Epithelial cell of prostate (primary cell): ENCODE measurements around the gene TTI1.
A peak's percentile ranks its signal among the peaks of the same experiment; 100 is the strongest.

Experiments
- DNase-seq: peaks from one replicate; pipeline ENCODE4 v3.0.0-alpha.2; 2011; ENCODE audit warnings: low read depth, low spot score
- H3K27ac ChIP-seq: fragments of 450-650 bp; 2 replicates; pipeline ENCODE4 v1.5.1; 2017; ENCODE audit warnings: mild to moderate bottlenecking

The TTI1 gene

GRCh38 chr20:37991157-37991866, 41.9 kb downstream of the TTI1 start:
- DNase-seq = no peak
- H3K27ac ChIP-seq = peak overlapping the region; percentile 69

DNA sequence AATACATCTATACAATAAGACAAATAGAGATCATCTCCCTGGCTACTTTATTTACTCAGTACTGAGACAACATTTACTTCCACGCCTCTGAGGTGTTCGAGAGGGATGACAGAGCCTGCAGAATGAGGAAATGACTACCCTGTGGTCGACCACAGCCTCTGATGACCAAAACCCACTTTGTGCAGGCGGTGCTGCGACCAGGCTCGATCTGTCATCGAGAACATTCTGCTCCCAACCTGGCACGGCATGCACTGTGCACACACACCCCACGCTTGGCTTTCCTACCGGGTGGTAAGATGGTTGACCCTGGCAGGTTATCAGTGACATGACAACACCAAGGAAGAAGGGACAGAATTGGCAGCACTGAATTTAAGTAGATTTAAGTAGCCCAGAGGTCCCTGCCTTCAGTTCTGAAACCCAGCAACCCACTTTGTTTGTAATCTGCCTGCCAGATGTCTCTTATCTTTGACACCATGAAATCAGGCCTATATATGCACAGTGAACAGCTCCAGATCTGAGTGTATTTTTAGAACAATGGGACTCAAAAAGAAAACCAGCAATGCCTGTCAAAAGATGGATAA, 42.6 kb downstream of the TTI1 start:
- DNase-seq = peak; percentile 82
- H3K27ac ChIP-seq = peak overlapping the region; percentile 69

DNA sequence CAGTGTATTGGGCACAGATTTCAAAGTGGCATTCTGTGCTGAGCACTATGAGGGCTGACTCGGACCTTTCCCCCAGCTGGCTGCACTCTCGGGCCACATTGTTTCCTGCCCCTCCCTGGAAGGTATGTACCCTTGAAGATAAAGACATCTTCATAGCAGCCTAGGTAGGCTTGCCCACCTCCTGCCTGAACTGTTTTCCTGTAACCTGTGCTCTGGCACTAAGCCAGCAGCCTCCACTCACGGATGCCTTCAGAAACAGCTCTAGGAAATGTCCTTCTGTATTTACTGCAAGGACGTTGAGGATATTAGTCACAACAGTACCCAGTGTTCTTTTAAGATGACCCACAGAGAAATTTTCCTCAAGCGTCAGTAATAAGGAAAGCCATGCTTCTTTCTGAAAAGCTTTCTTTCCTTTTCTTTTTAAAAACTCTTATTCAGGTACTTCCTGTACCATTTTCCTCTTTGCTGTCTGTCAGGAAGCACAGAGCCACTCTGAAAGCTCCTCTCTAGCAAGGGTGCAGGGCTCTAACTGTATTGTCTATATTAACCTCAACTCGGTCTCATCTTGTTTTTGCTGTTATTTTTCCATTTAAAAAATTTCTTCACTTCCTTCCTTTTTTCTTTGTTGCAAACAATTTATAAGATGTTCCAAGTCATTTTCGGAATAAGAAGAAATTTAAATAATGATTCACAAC, 43.5 kb downstream of the TTI1 start:
- no peak for DNase-seq
- peak overlapping the region; percentile 69 for H3K27ac ChIP-seq

- H3K27ac ChIP-seq = no peak overlapping the region
- no peak for DNase-seq
These were observed 44.8 kb downstream of the TTI1 start for GRCh38 chr20:37988306-37988954.

DNA sequence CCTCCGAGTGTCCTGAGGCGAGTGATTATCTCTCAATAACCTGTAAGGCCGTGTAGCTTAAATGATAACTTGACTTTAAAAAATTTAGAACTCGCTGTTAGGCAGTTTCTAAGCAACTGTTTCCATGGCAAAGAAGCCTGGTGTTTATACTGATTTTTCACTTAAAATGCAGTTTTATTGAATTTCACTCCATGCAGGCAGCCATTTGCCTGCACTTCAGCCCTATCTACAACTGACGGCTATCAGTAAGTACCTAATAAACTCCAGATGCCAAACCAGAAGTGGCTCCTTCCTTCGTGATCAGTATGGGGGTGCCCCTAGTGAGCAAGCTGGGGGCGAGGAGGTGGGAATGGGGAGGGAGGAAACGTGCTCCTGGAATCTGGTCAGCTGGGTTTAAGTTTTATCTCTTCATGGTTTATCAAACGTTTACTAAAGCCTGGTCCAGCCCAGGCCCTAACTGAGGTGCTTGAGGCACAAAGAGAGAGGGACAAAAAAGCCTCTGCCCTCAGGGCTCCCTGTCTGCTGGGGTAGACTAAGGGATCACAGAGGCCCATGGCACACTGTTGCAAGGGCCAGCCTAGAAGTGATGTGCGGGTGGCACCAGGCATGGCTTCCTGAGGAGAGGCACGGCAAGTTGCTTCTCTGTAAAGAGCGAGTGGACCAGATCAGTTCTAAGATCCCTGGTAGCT, 45.5 kb downstream of the TTI1 start:
- no peak for DNase-seq
- H3K27ac ChIP-seq = no peak overlapping the region

- peak overlapping the region; percentile 2 for H3K27ac ChIP-seq
- DNase-seq = no peak
These were observed 46.2 kb downstream of the TTI1 start for GRCh38 chr20:37986873-37987601.

- no peak for DNase-seq
- H3K27ac ChIP-seq = no peak overlapping the region
These were observed 47.0 kb downstream of the TTI1 start for GRCh38 chr20:37986044-37986858.

- H3K27ac ChIP-seq = no peak overlapping the region
- no peak for DNase-seq
These were observed 49.1 kb downstream of the TTI1 start for GRCh38 chr20:37984018-37984785.

DNA sequence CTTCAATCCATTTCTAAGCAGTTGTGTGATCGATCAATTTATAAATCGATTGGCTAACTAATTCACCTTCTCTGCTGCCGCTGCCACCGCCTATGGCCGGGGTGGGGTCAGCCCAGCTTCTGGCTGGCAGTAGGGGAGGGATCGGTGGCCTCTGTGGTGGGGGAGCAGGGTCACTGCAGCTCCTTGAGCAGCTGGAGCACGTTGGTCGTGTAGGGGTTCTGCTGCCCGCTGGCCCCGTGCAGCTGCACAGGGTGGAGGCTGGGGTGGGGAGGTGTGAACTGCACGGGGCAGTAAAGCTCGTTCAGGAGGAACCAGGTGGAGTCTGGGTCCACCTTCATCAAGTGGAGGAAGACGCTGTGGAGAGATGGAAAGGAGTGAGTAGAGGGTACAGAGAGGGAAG, 50.0 kb downstream of the TTI1 start:
- H3K27ac ChIP-seq = no peak overlapping the region
- DNase-seq = no peak

GRCh38 chr20:37981568-37981967, 51.7 kb downstream of the TTI1 start:
- no peak overlapping the region for H3K27ac ChIP-seq
- no peak for DNase-seq

- no peak overlapping the region for H3K27ac ChIP-seq
- no peak for DNase-seq
These were observed 52.4 kb downstream of the TTI1 start for GRCh38 chr20:37980876-37981275.

DNA sequence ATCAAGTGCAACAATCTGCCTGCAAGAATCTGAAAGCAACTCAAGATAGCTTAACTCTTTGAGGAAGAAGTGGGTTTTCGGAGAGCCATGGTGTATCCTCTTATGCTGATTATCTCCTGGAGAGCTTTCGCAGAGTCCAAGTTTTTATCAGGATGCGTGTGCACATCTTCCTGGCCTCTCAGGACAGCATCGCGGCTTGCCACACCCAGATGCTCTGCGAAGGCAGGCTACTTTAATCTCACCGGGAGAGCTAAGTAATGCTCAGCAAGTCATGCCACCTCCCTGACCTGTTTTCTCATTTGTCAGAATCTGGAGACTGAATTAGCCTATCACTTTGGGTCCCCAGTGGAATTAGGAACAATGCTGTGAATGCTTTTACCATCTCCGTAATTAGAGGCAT, 52.9 kb downstream of the TTI1 start:
- no peak for DNase-seq
- H3K27ac ChIP-seq = no peak overlapping the region

DNA sequence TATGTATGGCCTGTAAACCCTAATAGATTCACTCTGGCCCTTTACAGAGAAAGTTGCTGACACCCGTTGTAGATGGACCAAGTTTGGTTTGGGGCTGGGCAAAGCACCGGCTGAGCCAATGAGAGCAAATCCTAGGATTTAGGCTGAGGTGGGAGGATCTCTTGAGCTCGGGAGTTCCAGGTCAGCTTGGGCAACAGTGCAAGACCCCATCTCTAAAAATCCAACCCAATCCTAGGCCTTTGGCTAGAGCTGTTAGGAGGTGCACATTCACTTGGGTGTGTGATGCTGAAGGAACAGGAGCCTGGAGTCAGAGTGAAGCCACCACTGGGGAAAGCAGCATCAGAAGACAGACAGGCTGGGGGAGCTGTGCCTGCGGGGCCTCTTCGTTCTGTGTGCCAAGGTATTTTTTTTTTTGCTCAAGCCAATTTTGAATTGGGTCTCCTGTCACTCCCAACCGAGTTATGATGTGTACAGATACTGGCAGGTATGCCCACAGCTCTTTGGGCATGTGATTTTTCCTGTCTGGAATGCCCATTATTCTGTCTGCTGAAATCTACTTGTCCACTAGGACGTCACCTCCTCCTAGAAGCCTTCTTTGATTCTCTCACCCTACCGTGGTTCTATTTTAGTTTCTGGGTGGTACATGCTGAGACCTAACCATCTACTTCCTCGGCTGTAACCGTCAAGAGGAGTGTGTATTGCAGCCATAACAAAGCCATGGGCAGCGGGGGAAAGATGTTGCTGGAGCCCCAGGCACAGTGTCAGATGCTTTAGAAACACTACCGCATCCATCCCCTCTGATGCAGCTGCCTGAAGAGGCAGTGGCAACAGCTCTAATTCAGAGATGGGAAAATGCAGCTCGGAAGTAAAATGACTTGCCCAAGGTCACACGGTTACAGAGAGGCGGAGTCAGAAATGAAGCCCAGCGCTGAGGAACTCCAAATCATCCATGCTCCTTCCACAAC, 54.0 kb downstream of the TTI1 start:
- H3K27ac ChIP-seq = no peak overlapping the region
- DNase-seq = no peak

- no peak overlapping the region for H3K27ac ChIP-seq
- DNase-seq = no peak
These were observed 55.5 kb downstream of the TTI1 start for GRCh38 chr20:37977786-37978185.

DNA sequence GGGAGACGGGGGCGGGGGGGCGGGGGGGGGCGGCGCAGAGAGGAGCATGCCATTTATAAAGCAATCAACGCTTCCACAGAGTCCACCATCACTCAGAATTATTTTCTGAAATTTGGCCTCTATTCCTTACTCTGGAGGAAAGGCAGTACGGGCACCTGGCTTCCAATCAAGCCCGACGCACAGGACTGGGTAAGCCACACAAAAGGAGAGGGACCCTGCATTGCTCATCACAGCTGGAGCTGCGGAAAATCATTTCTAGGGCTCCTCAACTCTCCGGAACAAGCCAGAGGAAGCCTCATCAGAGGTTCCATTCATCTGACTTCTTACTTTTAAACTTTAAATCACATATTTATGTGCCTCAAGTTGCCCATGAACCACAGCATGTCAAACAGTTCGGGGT, 55.9 kb downstream of the TTI1 start:
- DNase-seq = no peak
- H3K27ac ChIP-seq = no peak overlapping the region

DNA sequence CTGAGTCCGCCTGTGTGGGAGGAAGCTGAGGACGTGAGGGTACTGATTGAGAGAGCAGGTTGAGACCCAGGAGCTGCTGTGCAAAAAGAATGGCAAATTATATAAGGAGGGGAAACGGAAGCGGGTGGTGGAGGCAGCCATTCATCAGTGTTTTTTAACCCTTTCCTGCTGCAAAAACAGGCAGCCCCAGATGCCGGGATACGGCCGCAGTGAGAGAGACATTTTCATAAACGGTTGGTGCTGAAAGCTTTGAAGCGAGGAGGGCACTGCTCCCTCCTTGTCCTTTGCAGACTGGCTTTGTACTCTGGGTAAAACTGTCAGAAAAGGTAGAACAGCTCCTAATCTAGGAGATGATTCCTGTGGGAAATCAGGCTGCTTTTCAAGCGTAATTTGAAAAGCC, 56.4 kb downstream of the TTI1 start:
- H3K27ac ChIP-seq = no peak overlapping the region
- no peak for DNase-seq
